NCI-H1105 treated with DMSO at 0.1 percent for 48 hours (cell line): ENCODE results near the gene CDK9.

Source experiments
- DNase-seq: peaks from one replicate; lab custom pipeline; 2025; lab: John Stamatoyannopoulos, UW

The CDK9 gene

DNA sequence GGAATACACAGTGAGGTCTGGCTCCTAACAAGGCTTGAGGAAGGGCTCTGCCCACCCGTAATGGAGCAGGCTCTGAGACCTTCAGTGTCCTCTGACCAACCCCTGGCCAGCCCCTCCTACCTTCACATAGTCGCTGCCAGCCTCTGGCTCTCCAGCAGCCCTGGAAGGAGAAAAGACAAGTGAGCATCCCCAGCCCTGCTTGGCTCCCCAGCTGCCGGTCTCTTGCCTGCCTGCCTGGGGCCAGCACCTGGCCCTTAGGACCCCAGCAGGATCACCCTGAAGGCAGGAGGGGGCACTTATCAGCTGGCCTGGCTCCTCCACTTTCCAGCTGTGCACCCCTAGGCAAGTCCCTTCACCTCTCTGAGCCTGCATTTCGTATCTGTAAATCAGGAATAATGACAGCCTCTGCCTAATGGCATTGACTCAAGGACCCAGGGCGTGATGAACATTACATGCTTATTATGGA, 24.3 kb upstream of the CDK9 start:
- no peak for DNase-seq

DNA sequence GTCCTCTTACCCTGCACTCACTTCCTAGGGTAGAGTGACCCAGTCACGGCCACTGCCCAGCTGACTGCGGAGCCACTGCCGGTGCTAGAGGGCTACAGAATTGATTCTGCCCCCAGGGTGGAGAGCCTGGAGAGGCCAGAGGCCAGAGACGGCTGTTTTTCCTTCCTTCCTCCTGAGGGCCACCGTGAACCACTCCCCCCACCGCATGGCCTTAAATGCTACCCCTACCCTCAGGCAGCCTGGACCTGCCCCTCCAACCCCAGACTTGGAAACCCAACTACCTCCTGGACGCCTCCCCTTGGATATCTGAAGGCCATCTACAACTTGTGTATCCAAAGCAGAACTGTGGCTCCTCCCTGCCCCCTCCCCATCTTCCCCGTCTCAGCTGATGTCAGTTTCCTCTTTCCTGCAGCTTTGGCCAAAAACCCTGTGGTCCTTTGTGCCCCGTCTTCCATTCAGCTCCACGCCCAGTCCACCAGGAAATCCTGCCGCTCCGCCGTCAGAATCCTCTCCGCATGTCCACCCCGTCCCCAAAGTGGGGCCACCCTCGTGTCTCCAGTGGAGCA, 23.6 kb upstream of the CDK9 start:
- no peak for DNase-seq

- no peak for DNase-seq
Measured at GRCh38 chr9:127763918-127764384, 21.9 kb upstream of the CDK9 start.

GRCh38 chr9:127765418-127765817, 20.4 kb upstream of the CDK9 start:
- no peak for DNase-seq

DNA sequence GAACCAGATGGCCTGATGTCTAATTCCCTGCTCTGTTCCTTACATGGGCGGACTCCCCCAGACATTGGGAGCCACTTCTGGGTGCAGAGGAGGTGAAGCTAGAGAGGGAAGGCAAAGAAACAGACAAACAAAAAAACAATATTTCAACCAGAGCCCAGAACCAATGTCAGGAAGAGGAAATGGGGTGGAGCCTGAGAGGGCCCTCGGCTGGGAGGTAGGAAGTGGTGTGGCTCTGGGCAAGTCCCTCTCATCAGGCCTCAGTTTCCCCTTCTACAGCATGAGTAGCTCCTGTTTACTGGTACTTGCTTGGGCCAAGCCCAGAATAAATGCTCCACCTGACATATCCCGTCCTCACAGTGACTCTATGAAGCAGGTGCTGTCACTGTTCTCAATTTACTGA, 18.4 kb upstream of the CDK9 start:
- DNase-seq = no peak

- no peak for DNase-seq
Measured at GRCh38 chr9:127767909-127768331, 17.9 kb upstream of the CDK9 start.

- DNase-seq = no peak
Measured at GRCh38 chr9:127768698-127769097, 17.1 kb upstream of the CDK9 start.

DNA sequence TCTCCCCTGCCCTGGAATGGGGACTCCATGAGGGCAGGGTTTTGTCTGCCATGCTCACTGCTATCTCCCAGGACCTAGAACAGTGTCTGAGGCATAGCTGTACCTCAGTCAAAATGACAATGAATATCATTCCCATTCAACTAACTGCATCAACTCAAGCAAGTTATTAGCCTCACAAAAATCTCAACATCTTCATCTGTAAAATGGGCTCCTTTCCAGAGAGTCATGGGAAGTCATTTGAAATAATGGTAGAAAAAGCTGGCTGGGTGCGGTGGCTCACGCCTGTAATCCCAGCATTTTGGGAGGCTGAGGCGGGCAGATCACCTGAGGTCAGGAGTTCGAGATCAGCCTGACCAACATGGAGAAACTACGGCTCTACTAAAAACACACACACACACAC, 16.7 kb upstream of the CDK9 start:
- DNase-seq = no peak

DNA sequence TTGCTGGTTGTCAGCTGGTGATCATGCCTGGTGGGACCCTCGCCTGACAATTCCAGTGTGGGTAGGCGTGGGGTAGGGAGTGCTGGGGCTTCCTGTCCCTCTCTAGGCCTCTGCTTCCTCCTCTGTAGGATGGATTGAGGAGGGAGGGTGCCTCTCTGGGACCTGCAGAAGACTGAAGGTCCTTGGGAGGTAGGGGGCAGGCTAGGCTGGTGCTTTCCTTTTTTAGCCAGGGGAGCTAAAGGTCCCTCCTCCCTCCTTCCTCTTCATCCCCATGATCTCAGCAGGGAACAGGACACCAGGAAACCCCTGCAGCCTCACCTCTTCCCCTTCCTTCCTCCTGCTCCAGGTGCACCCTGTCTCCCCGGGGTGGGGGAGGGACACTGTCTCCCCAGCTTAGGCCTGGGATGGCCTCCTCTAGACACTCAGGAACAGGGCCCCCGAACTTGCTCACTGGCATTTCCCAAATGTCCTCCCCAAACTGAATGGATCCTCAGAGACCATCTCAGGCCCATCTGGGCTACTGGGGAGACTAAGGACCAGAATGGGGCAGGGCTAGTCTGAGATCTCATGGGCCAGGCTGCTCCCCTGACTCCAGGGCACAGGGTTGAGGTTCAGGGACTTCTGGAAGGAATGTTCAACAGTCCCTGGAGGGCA, 15.8 kb upstream of the CDK9 start:
- no peak for DNase-seq

DNA sequence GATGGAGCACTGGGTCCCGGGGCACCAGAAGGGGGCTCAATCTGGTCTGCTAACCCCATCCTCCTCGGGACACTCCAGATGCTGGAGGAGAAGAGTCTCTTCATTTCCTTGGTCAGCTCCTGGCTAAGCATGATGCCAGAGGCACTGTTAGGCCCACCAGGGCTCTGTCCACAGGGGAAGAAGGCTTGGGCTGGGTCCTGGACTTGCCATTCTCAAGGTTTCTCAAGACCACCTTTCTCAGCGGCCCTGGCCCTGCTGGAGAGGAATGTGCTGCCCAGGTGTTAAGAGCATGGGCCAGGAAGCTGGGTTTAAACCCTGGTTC, 15.3 kb upstream of the CDK9 start:
- no peak for DNase-seq

- peak; percentile 93 for DNase-seq
Measured at GRCh38 chr9:127770905-127771569, 14.8 kb upstream of the CDK9 start.

DNA sequence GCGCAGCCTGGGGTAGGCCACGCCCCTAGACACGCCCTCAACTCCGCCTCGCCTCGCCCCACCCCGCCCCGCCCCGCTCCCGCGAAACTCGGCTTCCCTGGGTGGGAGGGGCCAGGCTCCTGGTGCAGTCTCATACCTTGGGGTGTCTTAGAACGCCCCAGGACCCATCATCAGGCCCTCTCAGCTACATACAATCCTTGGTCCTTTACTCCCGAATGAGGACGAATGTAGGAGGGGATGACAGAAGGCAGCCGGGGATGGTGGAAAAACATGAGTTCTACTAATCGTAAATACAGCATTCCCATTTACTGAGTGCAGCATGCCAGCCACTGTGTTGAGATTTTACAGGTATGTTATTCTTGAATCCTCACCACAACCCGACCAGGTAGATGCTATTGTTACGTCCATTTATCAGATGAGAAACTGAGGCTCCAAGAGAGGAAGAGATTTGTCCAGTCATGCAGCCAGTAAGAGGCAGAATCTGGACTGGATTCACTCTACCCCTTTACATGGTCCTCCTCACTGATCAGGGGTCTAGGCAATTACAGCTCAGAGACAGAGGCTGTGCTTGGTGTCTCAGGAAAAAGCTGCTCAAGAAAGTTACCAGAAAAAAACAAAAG, 14.2 kb upstream of the CDK9 start:
- DNase-seq = no peak

- DNase-seq = no peak
Measured at GRCh38 chr9:127772603-127773002, 13.2 kb upstream of the CDK9 start.

- no peak for DNase-seq
Measured at GRCh38 chr9:127773272-127773671, 12.6 kb upstream of the CDK9 start.

DNA sequence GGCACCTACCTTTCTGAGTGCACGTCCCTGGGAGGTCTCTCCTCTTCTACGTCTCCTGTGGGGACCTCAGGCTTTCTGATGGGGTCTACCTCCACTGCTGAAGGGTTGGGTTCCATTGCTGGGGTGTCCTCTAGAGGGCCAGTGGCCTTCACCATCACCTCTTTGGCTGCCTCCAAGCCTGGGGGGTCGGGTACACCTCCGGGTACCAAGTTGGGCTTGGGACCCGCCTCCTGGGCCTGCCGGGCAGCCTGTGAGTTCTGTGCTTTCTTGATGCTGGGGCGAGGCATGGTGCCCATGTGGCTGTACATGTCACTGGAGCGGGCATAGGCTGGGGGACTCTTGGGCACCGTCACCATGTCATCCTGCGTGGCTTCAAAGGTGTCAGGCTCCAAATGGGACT, 11.9 kb upstream of the CDK9 start:
- no peak for DNase-seq

DNA sequence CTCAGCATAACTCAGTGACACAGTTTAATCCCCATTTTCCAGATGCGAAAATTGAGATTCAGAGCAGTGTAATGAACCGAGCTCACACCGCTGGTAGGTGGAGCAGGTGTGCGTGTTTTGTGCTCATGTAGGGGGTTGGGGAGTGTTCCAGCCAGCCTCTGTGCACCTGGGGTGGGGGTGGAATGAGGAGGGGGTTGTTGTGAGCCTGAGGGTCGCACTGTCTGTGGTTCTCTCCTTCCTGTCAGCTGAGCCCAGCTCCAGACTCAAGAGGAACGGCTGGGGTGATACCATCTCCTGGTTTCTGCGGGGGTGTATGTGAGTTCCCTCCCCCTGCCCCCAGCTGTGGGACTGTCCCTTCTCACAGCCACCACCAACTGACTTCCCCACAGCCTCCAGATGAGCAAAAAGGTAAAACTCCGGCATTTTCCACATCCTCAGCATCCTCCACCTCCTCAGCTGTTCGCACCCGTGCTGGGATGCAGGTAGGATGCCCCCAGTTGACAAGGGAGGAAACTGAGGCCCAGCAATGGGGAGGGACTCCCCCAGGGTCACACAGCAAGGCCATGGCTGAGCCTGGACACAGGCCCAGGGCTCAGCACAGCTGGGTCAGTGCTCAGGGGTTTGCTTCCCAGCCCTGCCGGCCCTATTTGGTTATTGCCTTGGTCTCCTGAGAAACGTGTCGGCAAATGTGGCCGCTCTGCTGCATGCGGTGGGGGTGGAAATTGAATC, 9.5 kb upstream of the CDK9 start:
- no peak for DNase-seq

- DNase-seq = no peak
Measured at GRCh38 chr9:127776924-127777289, 8.9 kb upstream of the CDK9 start.

GRCh38 chr9:127777368-127777980, 8.4 kb upstream of the CDK9 start:
- DNase-seq = no peak

GRCh38 chr9:127778280-127779135, 7.3 kb upstream of the CDK9 start, which contains the start of gene SH2D3C:
Gene SH2D3C, minus strand, starts transcription at chr9:127778666. Its CDS starts 39 bp downstream, at chr9:127778627.
- no peak for DNase-seq

GRCh38 chr9:127779136-127779981, 6.5 kb upstream of the CDK9 start:
- no peak for DNase-seq
